SK-N-MC (cell line): Measurements from ENCODE around the gene MAML3.

Experiments
- DNase-seq: peaks from one replicate; pipeline ENCODE4 v3.0.0-alpha.2; 2011; ENCODE audit warnings: low read depth, low spot score
- H3K27ac ChIP-seq: fragments of 200-600 bp; sonication (generic); 2 replicates; pipeline ENCODE4 v1.5.1; 2016; ENCODE audit warnings: mixed run types
- H3K36me3 ChIP-seq: fragments of 200-600 bp; sonication (generic); 2 replicates; pipeline ENCODE4 v1.6.1; 2017; ENCODE audit warnings: antibody characterized with exemption, low read length, mixed read lengths; ENCODE audit not compliant: insufficient read depth
- H3K4me3 ChIP-seq: fragments of 200-600 bp; sonication (generic); 2 replicates; pipeline ENCODE4 v1.5.1; 2016
- H3K9ac ChIP-seq: fragments of 200-600 bp; sonication (generic); 2 replicates; pipeline ENCODE4 v1.8.0; 2017; ENCODE audit warnings: mixed run types, mixed read lengths; ENCODE audit not compliant: insufficient read length
- H3K9me3 ChIP-seq: fragments of 200-600 bp; sonication (generic); 2 replicates; pipeline ENCODE4 v1.6.1; 2017; ENCODE audit warnings: low read depth, mild to moderate bottlenecking, antibody characterized with exemption, low read length, moderate library complexity, mixed read lengths
- EZH2 ChIP-seq: fragments of 200-600 bp; sonication (generic); IDR thresholded peaks from one replicate; pipeline ENCODE4 v1.6.1; 2017; ENCODE audit warnings: antibody characterized with exemption
- FOXP2 ChIP-seq: optimal IDR thresholded peaks from 2 replicates; pipeline ENCODE3; 2011; ENCODE audit warnings: mild to moderate bottlenecking, moderate library complexity; ENCODE audit not compliant: insufficient read depth; ENCODE audit errors: extremely low read length, control extremely low read depth
- POLR2AphosphoS5 ChIP-seq: IDR thresholded peaks from 2 replicates; pipeline ENCODE4 v1.6.1; 2012; ENCODE audit warnings: mild to moderate bottlenecking, low read depth, low read length, borderline replicate concordance

The MAML3 gene

DNA sequence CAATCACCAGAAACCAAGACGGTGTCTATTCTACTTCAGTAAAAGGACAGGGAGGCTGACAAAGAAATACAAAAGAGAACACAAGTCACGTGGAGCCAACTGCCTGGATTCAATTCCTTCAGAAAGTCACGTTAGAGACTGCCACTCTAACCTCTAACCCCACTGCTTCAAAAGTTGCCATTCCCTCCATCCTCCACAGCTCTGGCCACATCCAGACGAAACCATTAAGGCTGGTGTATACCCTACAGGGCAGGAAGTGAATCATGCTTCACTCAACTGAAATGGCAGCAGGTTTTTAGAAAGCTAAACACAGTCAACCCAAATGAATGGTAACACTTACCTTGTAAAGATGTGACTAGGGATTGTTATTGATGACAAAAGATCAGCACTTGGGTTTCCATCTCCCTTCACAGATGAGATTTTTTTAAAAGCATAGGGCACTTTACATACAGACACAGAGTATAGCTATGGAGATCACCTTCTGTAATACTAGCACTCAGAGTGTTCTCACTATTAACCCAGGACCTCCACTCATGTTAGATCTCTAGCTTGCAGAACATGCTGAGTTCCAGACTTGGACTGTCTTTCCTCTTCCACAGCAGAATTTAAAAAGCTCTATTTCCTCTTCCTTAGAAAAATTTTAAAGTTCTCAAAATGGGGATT lies 37.4 kb downstream of the MAML3 start:
- H3K36me3 ChIP-seq: no peaks in the 10 kb centered on the region
- DNase-seq: no peak
- no peak overlapping the region for H3K9ac ChIP-seq
- H3K9me3 ChIP-seq: no peaks in the 10 kb centered on the region
- TF ChIP-seq EZH2: no peak
- H3K4me3 ChIP-seq: no peak overlapping the region
- H3K27ac ChIP-seq: no peak overlapping the region

DNA sequence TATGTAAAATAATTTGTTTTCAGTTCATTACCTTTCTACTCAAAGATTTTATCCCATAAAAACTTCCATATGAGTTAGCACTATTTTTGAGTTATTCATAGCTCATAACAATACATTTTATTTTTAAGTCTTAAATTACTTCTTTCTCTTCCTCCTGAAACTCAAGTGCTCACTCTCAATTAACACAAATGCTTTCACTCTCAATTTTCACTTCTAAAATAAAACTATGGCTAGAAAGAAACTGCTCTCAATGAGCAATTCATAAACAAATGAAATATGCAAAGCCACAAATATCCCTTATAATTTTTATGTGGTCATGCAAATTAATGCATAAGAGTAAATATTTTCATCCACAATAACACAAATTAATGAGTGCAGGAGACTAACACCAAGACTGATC lies 38.8 kb downstream of the MAML3 start:
- Histone ChIP-seq H3K9me3 (no peaks in the 10 kb centered on the region), H3K9ac (no peak overlapping the region), H3K4me3 (no peak overlapping the region), H3K36me3 (no peaks in the 10 kb centered on the region), H3K27ac (no peak overlapping the region)
- TF ChIP-seq POLR2AphosphoS5 (no peak), FOXP2 (no peak), EZH2 (no peak)
- no peak for DNase-seq

DNA sequence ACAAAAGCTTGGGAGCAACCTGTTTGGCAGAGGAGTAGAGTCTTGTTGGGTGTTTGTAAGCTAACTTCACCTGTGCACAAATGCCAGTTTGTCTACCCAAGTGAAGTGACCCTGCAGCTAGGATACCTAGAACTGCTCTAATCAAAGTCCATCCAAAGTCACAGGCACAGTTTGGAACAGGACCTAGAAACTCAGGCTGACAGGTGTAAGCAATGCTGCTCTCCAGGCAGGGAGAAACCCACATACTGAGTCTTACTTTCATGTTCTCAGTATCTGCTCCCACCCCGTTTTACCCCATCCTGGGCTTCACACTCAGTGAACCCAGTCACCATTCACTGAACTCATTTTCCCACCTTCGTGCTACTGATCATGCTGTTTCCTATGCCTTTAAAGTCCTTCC lies 40.3 kb downstream of the MAML3 start:
- no peaks in the 10 kb centered on the region for H3K9me3 ChIP-seq
- H3K27ac ChIP-seq: no peak overlapping the region
- TF ChIP-seq FOXP2: no peak
- TF ChIP-seq EZH2: no peak
- TF ChIP-seq POLR2AphosphoS5: no peak
- no peak overlapping the region for H3K4me3 ChIP-seq
- H3K9ac ChIP-seq: no peak overlapping the region
- DNase-seq: no peak
- H3K36me3 ChIP-seq: no peaks in the 10 kb centered on the region

DNA sequence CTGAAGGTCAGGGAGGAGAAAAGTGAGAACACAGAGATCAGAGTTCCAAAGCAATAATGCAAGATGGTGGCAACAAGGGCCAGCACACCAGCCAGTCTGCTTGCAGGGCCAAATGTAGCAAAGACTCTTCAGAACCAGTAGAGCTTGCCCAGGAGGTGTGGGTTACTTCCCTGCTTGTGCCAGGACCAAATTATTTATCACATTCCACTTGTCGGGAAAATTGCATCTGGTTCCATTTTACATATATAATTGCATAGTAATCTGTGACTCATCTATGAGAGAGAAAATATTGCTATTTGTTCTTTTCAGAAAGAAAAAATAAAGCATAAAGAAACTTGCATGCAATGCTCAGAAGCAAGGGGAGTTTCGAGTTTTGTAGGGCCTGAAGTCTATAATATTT lies 41.4 kb downstream of the MAML3 start:
- no peak for DNase-seq
- Histone ChIP-seq H3K9ac (no peak overlapping the region), H3K9me3 (no peaks in the 10 kb centered on the region), H3K4me3 (no peak overlapping the region), H3K27ac (peak overlapping the region; percentile 26; the same call in 1 of the 2 replicates), H3K36me3 (no peaks in the 10 kb centered on the region)
- TF ChIP-seq FOXP2: no peak
- TF ChIP-seq POLR2AphosphoS5: no peak
- no peak for TF ChIP-seq EZH2

DNA sequence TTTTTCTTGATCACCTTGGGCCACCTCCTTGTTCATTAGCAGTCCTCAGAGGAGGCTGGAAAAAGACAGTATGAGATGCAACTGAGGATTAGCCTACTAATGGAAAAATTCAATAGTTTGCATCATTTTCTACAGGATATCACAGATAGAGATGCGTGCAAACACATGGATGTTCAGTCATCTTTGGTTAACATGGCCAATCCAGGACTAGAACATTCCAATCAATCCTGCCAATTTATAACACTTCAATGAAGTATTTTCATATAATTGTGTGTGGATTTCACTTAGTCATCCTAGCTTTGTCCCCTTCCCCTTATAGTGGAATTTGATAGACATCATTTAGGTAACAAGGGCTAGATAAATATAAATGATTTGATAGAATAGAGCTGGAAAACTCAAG lies 42.7 kb downstream of the MAML3 start:
- no peaks in the 10 kb centered on the region for H3K36me3 ChIP-seq
- H3K9me3 ChIP-seq: no peaks in the 10 kb centered on the region
- no peak overlapping the region for H3K27ac ChIP-seq
- H3K4me3 ChIP-seq: no peak overlapping the region
- H3K9ac ChIP-seq: no peak overlapping the region
- TF ChIP-seq POLR2AphosphoS5 (no peak), EZH2 (no peak), FOXP2 (no peak)
- no peak for DNase-seq

DNA sequence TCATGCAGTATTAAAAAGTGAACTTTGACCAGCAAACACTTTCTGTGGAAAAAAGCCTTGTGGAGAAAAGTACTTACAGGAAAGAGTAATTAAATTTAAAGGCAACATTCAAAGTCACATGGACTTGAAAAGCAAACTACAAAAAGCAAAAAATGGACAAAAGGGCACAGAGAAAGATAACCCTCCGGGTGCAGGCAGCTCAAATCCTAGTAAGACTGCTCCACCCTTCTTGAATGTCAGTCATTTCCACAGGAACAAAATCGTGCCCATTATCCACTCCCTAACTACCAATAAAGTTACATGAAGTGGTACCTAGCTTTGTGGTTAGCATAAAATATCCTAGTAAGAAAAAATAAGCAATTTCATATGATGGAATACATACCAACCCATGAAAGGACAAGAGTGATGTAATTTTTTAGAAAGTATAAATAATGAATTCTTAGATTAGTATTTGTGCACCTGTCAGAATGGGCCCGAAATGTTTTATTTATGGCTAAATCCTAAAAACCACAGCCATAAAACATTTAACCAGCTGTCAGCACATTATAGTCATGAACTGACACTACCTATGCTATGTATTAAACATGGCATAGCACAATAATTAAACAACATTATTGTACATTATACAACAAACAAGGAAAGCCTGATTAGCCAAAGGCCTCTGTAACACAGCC lies 43.3 kb downstream of the MAML3 start:
- Histone ChIP-seq H3K27ac (no peak overlapping the region), H3K36me3 (no peaks in the 10 kb centered on the region), H3K4me3 (no peak overlapping the region), H3K9ac (no peak overlapping the region), H3K9me3 (no peaks in the 10 kb centered on the region)
- no peak for DNase-seq
- TF ChIP-seq FOXP2: no peak
- TF ChIP-seq EZH2: no peak
- no peak for TF ChIP-seq POLR2AphosphoS5

DNA sequence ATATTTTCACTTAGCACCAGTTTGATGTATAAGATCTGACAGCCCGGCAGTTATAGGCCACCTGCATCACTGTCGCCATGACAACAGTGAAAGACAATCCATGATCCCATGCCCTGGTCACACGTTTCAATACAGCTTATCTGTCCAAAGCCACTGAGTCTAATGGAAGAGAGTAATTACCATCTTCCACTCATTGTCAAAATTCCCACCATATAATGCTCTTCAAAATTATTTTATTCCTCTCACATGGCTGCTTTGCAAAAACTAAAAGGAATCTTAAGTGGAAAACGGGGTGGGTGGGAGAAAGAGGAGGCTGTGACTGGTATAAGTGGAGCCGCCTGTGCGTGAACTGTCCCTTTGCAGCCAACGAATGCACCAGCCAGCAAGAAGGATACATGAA lies 44.2 kb downstream of the MAML3 start:
- H3K27ac ChIP-seq: no peak overlapping the region
- no peak for DNase-seq
- no peak overlapping the region for H3K4me3 ChIP-seq
- no peak overlapping the region for H3K9ac ChIP-seq
- no peaks in the 10 kb centered on the region for H3K36me3 ChIP-seq
- no peaks in the 10 kb centered on the region for H3K9me3 ChIP-seq
- no peak for TF ChIP-seq FOXP2
- TF ChIP-seq EZH2: no peak
- TF ChIP-seq POLR2AphosphoS5: no peak

DNA sequence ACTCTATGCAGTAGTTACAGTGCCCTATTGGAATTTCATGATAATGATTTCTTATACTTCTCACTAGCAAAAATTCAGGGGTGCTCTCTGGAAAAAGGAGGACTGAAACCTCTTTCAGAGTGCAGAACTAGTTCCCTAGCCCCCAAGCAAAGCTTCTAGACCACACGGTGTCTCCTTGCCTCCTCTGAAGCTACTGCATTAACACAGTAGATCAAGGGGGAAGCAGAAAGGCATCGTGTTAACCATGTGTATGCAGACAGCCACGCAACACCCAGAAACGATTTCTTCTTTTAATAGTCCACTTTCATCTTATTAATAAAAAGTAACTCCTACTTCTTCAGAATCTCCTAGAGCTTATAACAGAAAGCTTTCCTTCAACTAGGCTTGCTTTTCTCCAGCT lies 44.7 kb downstream of the MAML3 start:
- Histone ChIP-seq H3K27ac (no peak overlapping the region), H3K9ac (no peak overlapping the region), H3K4me3 (no peak overlapping the region), H3K36me3 (no peaks in the 10 kb centered on the region), H3K9me3 (no peaks in the 10 kb centered on the region)
- no peak for TF ChIP-seq POLR2AphosphoS5
- no peak for TF ChIP-seq FOXP2
- no peak for TF ChIP-seq EZH2
- no peak for DNase-seq
